Gastroesophageal sphincter (tissue), 3 donors: ENCODE data around the gene LSM7.

Source experiments
- CTCF ChIP-seq, 4 experiments: fragments of 200-600 bp in 2 of 4; fragments of 450-650 bp in 2 of 4; sonication (generic) in 1 of 4; IDR thresholded peaks; one replicate each; pipeline ENCODE4 v1.5.1; 2017 to 2019; ENCODE audit warnings: antibody characterized with exemption in 4 of 4, mild to moderate bottlenecking in 2 of 4, moderate library complexity in 2 of 4
- EP300 ChIP-seq: sonication (generic); formaldehyde crosslinking; IDR thresholded peaks from one replicate; pipeline ENCODE4 v1.6.1; 2017; ENCODE audit warnings: antibody characterized with exemption, mild to moderate bottlenecking

DNA sequence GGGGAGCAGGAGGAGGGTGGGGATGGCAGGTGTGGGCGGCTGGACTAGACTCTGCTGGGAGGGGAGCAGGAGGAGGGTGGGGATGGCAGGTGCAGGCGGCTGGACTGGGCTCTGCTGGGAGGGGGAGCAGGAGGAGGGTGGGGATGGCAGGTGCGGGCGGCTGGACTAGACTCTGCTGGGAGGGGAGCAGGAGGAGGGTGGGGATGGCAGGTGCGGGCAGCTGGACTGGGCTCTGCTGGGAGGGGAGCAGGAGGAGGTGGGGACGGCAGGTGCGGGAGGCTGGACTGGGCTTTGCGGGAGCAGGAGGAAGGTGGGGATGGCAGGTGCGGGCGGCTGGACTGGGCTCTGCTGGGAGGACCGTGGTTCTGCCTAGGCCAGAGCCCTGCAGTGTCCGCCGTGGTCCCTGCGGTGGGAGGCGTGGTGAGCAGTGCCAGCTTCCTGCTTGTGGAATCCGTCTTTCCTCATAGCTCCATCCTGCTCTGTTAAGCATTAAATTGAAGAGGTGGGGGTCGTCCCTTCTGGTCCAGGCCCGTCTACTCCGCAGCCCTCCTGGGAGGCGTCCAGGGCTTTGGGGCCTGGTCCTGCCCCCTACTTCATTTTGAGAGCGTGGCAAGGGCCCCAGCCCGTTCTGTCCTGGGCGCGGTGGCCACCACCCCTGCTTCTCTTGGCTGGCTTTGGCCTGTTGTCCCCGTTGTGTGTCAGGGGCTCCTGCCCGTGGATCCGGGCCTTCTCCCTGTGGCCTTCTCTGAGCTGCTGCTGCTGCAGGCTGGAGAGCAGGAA is 4.8 kb upstream of the LSM7 start:
- TF ChIP-seq CTCF (IDR thresholded peaks at IDR 0.05) (no peak), EP300 (no peak)
